ENCODE results near the gene ADAMTS14.

Gene ADAMTS14

GRCh38 chr10:70774810-70775678, 102.7 kb downstream of the ADAMTS14 start:
- H3K4me3 Mint-ChIP-seq: no peak overlapping the region
- no peaks in the 10 kb centered on the region for H3K36me3 Mint-ChIP-seq (ENCODE audit: low read depth)
- ATAC-seq: no peak
- no peaks in the 10 kb centered on the region for H3K9me3 Mint-ChIP-seq
- no peak overlapping the region for H3K27ac Mint-ChIP-seq
- H3K27me3 Mint-ChIP-seq: no peaks in the 10 kb centered on the region
- H3K4me1 Mint-ChIP-seq: no peaks in the 10 kb centered on the region
- DNase-seq: no peak

GRCh38 chr10:70775679-70776454, 103.6 kb downstream of the ADAMTS14 start:
- Mint-ChIP-seq H3K27me3 (no peaks in the 10 kb centered on the region), H3K36me3 (ENCODE audit: low read depth) (no peaks in the 10 kb centered on the region), H3K4me1 (no peaks in the 10 kb centered on the region), H3K27ac (no peak overlapping the region), H3K9me3 (no peaks in the 10 kb centered on the region), H3K4me3 (no peak overlapping the region)
- DNase-seq (no peak), ATAC-seq (no peak)

GRCh38 chr10:70776455-70777005, 104.2 kb downstream of the ADAMTS14 start:
- Mint-ChIP-seq H3K36me3 (ENCODE audit: low read depth) (no peaks in the 10 kb centered on the region), H3K4me1 (no peaks in the 10 kb centered on the region), H3K27me3 (no peaks in the 10 kb centered on the region), H3K4me3 (no peak overlapping the region), H3K9me3 (no peaks in the 10 kb centered on the region), H3K27ac (no peak overlapping the region)
- ATAC-seq (no peak), DNase-seq (no peak)

- Mint-ChIP-seq H3K27me3 (no peaks in the 10 kb centered on the region), H3K9me3 (no peaks in the 10 kb centered on the region), H3K4me3 (no peak overlapping the region), H3K4me1 (no peaks in the 10 kb centered on the region), H3K36me3 (ENCODE audit: low read depth) (no peaks in the 10 kb centered on the region), H3K27ac (no peak overlapping the region)
- ATAC-seq: no peak
- DNase-seq: no peak
These were observed 105.0 kb downstream of the ADAMTS14 start for GRCh38 chr10:70777063-70777875.

GRCh38 chr10:70778267-70778924, 106.1 kb downstream of the ADAMTS14 start:
- H3K4me1 Mint-ChIP-seq: no peaks in the 10 kb centered on the region
- H3K27me3 Mint-ChIP-seq: no peaks in the 10 kb centered on the region
- ATAC-seq (no peak), DNase-seq (no peak)
- H3K36me3 Mint-ChIP-seq (ENCODE audit: low read depth): no peaks in the 10 kb centered on the region
- no peaks in the 10 kb centered on the region for H3K9me3 Mint-ChIP-seq
- H3K4me3 Mint-ChIP-seq: no peak overlapping the region
- H3K27ac Mint-ChIP-seq: no peak overlapping the region

- Mint-ChIP-seq H3K27me3 (no peaks in the 10 kb centered on the region), H3K27ac (no peak overlapping the region), H3K4me1 (no peaks in the 10 kb centered on the region), H3K9me3 (no peaks in the 10 kb centered on the region), H3K4me3 (no peak overlapping the region), H3K36me3 (ENCODE audit: low read depth) (no peaks in the 10 kb centered on the region)
- ATAC-seq: no peak
- no peak for DNase-seq
These were observed 106.8 kb downstream of the ADAMTS14 start for GRCh38 chr10:70779088-70779487.

- no peak overlapping the region for H3K4me3 Mint-ChIP-seq
- H3K9me3 Mint-ChIP-seq: no peaks in the 10 kb centered on the region
- ATAC-seq: no peak
- H3K27me3 Mint-ChIP-seq: no peaks in the 10 kb centered on the region
- no peak for DNase-seq
- H3K4me1 Mint-ChIP-seq: peaks cover 5% of the 10 kb centered on the region
- no peak overlapping the region for H3K27ac Mint-ChIP-seq
- H3K36me3 Mint-ChIP-seq (ENCODE audit: low read depth): no peaks in the 10 kb centered on the region
These were observed 107.4 kb downstream of the ADAMTS14 start for GRCh38 chr10:70779511-70780369.

GRCh38 chr10:70780370-70780760, 108.1 kb downstream of the ADAMTS14 start:
- Mint-ChIP-seq H3K4me3 (no peak overlapping the region), H3K27me3 (no peaks in the 10 kb centered on the region), H3K36me3 (ENCODE audit: low read depth) (no peaks in the 10 kb centered on the region), H3K9me3 (no peaks in the 10 kb centered on the region), H3K27ac (no peak overlapping the region), H3K4me1 (peaks cover 9% of the 10 kb centered on the region)
- DNase-seq (no peak), ATAC-seq (no peak)

GRCh38 chr10:70780772-70781171, 108.5 kb downstream of the ADAMTS14 start:
- ATAC-seq (no peak), DNase-seq (no peak)
- Mint-ChIP-seq H3K4me1 (peaks cover 9% of the 10 kb centered on the region), H3K4me3 (no peak overlapping the region), H3K9me3 (no peaks in the 10 kb centered on the region), H3K27ac (no peak overlapping the region), H3K36me3 (ENCODE audit: low read depth) (no peaks in the 10 kb centered on the region), H3K27me3 (no peaks in the 10 kb centered on the region)

- peaks cover 14% of the 10 kb centered on the region for H3K4me1 Mint-ChIP-seq
- H3K27ac Mint-ChIP-seq: no peak overlapping the region
These were observed 109.2 kb downstream of the ADAMTS14 start for GRCh38 chr10:70781461-70782051.

GRCh38 chr10:70782086-70782745, 109.9 kb downstream of the ADAMTS14 start:
- Mint-ChIP-seq H3K27me3 (no peaks in the 10 kb centered on the region), H3K27ac (no peak overlapping the region), H3K4me3 (no peak overlapping the region), H3K9me3 (no peaks in the 10 kb centered on the region), H3K4me1 (peaks cover 21% of the 10 kb centered on the region), H3K36me3 (ENCODE audit: low read depth) (no peaks in the 10 kb centered on the region)
- DNase-seq: no peak
- ATAC-seq: no peak

More at GRCh38 chr10:70781461-70782051, 109.2 kb downstream of the ADAMTS14 start:
- H3K4me3 Mint-ChIP-seq: no peak overlapping the region
- H3K36me3 Mint-ChIP-seq (ENCODE audit: low read depth): no peaks in the 10 kb centered on the region
- H3K9me3 Mint-ChIP-seq: no peaks in the 10 kb centered on the region
- no peak for ATAC-seq
- DNase-seq: no peak
- H3K27me3 Mint-ChIP-seq: no peaks in the 10 kb centered on the region

- H3K4me3 Mint-ChIP-seq: no peak overlapping the region
- H3K4me1 Mint-ChIP-seq: peaks cover 23% of the 10 kb centered on the region
- H3K27me3 Mint-ChIP-seq: no peaks in the 10 kb centered on the region
- no peak overlapping the region for H3K27ac Mint-ChIP-seq
- ATAC-seq (no peak), DNase-seq (no peak)
- no peaks in the 10 kb centered on the region for H3K9me3 Mint-ChIP-seq
- no peaks in the 10 kb centered on the region for H3K36me3 Mint-ChIP-seq (ENCODE audit: low read depth)
These were observed 110.7 kb downstream of the ADAMTS14 start for GRCh38 chr10:70782746-70783680.
